Spinal cord (tissue), 10 donors: ENCODE data around the gene DPP6. TPM values are rescaled to one million over a fixed set of nuclear protein-coding genes. Genes with fewer than 3 reads are reported as not detected.

ENCODE experiments used
- DNase-seq, 6 donors: peaks; one replicate each; pipeline versions ENCODE4 v3.0.0 to v3.0.0-alpha.2; 2013 to 2015; ENCODE audit warnings: low spot score in 6 of 6, low read depth in 4 of 6
- H3K27ac ChIP-seq: one replicate; pipeline ENCODE4 v1.5.1; 2013; ENCODE audit warnings: low read depth, low read length, control low read depth
- H3K27me3 ChIP-seq: one replicate; pipeline ENCODE4 v1.6.1; 2013; ENCODE audit warnings: low read length; ENCODE audit not compliant: control insufficient read depth, insufficient read depth
- H3K36me3 ChIP-seq: one replicate; pipeline ENCODE4 v1.6.1; 2013; ENCODE audit warnings: low read length; ENCODE audit not compliant: control insufficient read depth, insufficient read depth
- H3K4me1 ChIP-seq: one replicate; pipeline ENCODE4 v1.6.1; 2013; ENCODE audit warnings: low read length; ENCODE audit not compliant: control insufficient read depth, insufficient read depth
- H3K4me3 ChIP-seq: one replicate; pipeline ENCODE4 v1.5.1; 2013; ENCODE audit warnings: low read depth, low read length, control low read depth
- H3K9me3 ChIP-seq: one replicate; pipeline ENCODE4 v1.6.1; 2013; ENCODE audit warnings: low read length; ENCODE audit not compliant: control insufficient read depth, insufficient read depth
- WGBS: methylation state at CpG from one replicate; pipeline ENCODE4 v1.1.5; 2013; ENCODE audit warnings: missing lambda C conversion rate; ENCODE audit not compliant: insufficient coverage; 5-methylcytosine and 5-hydroxymethylcytosine counted together
- polyA plus RNA-seq, 2 donors: library from polyadenylated mRNA; unstranded; fragments of 120-200 nt; gene quantifications; one replicate each; pipeline ENCODE4 v1.2.1, GENCODE V29; 2013; ENCODE audit not compliant: insufficient read length in 2 of 2
- total RNA-seq, 2 donors: library from RNA; depleted of rRNA in 1 of 2; stranded (reverse); fragments of 120-200 nt in 1 of 2; fragments of >200 nt in 1 of 2; gene quantifications; one replicate each; pipeline versions ENCODE4 v1.2.3 to v1.2.4, GENCODE V29; 2013 to 2014
- donor health status: healthy.

The DPP6 gene
- total and polyA plus RNA-seq, 4 donors: 36.3 to 104 (median 78.5) TPM

GRCh38 chr7:154426778-154427177 lies 374.6 kb downstream of the DPP6 start:
- no peak for DNase-seq
- H3K36me3 ChIP-seq: peaks cover 2% of the 10 kb centered on the region
- no peak overlapping the region for H3K4me3 ChIP-seq
- H3K27me3 ChIP-seq: no peaks in the 10 kb centered on the region
- no peak overlapping the region for H3K27ac ChIP-seq
- WGBS: no CpG with 5 or more reads among the region's 3 CpGs
- H3K4me1 ChIP-seq: peaks cover 27% of the 10 kb centered on the region
- no peaks in the 10 kb centered on the region for H3K9me3 ChIP-seq

- Histone ChIP-seq H3K9me3 (no peaks in the 10 kb centered on the region), H3K27ac (peak overlapping the region; percentile 15), H3K4me1 (peaks cover 27% of the 10 kb centered on the region), H3K27me3 (no peaks in the 10 kb centered on the region), H3K4me3 (no peak overlapping the region), H3K36me3 (peaks cover 2% of the 10 kb centered on the region)
- peak in 5 of 6 donors; percentile 40 to 89 (median 55) for DNase-seq
Measured at GRCh38 chr7:154427533-154427932, 375.3 kb downstream of the DPP6 start.

GRCh38 chr7:154429666-154430404 lies 377.6 kb downstream of the DPP6 start:
- Histone ChIP-seq H3K27ac (no peak overlapping the region), H3K27me3 (no peaks in the 10 kb centered on the region), H3K4me3 (no peak overlapping the region), H3K9me3 (no peaks in the 10 kb centered on the region), H3K36me3 (peaks cover 2% of the 10 kb centered on the region), H3K4me1 (peaks cover 20% of the 10 kb centered on the region)
- DNase-seq: no peak
- WGBS: 76% methylated on average over 12 of the region's 20 CpGs

- H3K9me3 ChIP-seq: no peaks in the 10 kb centered on the region
- WGBS: 72% methylated on average over 8 of the region's 9 CpGs
- H3K4me1 ChIP-seq: peaks cover 20% of the 10 kb centered on the region
- H3K27ac ChIP-seq: no peak overlapping the region
- H3K4me3 ChIP-seq: no peak overlapping the region
- H3K36me3 ChIP-seq: peaks cover 2% of the 10 kb centered on the region
- no peaks in the 10 kb centered on the region for H3K27me3 ChIP-seq
- DNase-seq: no peak
Measured at GRCh38 chr7:154430640-154431039, 378.4 kb downstream of the DPP6 start.

- Histone ChIP-seq H3K27me3 (no peaks in the 10 kb centered on the region), H3K36me3 (peaks cover 2% of the 10 kb centered on the region), H3K4me3 (no peak overlapping the region), H3K4me1 (peaks cover 19% of the 10 kb centered on the region), H3K27ac (no peak overlapping the region), H3K9me3 (no peaks in the 10 kb centered on the region)
- DNase-seq: no peak
- WGBS: 75% methylated on average over 7 of the region's 9 CpGs
Measured at GRCh38 chr7:154431045-154431444, 378.8 kb downstream of the DPP6 start.

- Histone ChIP-seq H3K9me3 (no peaks in the 10 kb centered on the region), H3K4me3 (no peak overlapping the region), H3K36me3 (peaks cover 2% of the 10 kb centered on the region), H3K27me3 (no peaks in the 10 kb centered on the region), H3K27ac (no peak overlapping the region), H3K4me1 (peaks cover 19% of the 10 kb centered on the region)
- WGBS: 67% methylated on average over 5 of the region's 11 CpGs
- no peak for DNase-seq
Measured at GRCh38 chr7:154433632-154434598, 381.7 kb downstream of the DPP6 start.

- H3K9me3 ChIP-seq: no peaks in the 10 kb centered on the region
- no peaks in the 10 kb centered on the region for H3K27me3 ChIP-seq
- WGBS: 100% methylated on average over 2 of the region's 4 CpGs
- no peak for DNase-seq
- H3K27ac ChIP-seq: no peak overlapping the region
- peaks cover 3% of the 10 kb centered on the region for H3K4me1 ChIP-seq
- peaks cover 2% of the 10 kb centered on the region for H3K36me3 ChIP-seq
- H3K4me3 ChIP-seq: no peak overlapping the region
Measured at GRCh38 chr7:154436560-154436959, 384.4 kb downstream of the DPP6 start.

- DNase-seq: peak in 1 of 6 donors; percentile 79
- H3K9me3 ChIP-seq: no peaks in the 10 kb centered on the region
- H3K36me3 ChIP-seq: no peaks in the 10 kb centered on the region
- H3K4me1 ChIP-seq: peaks cover 3% of the 10 kb centered on the region
- H3K27me3 ChIP-seq: no peaks in the 10 kb centered on the region
- whole genome bisulfite sequencing: no CpG with 5 or more reads among the region's 2 CpGs
- no peak overlapping the region for H3K27ac ChIP-seq
- no peak overlapping the region for H3K4me3 ChIP-seq
Measured at GRCh38 chr7:154437234-154437633, 385.0 kb downstream of the DPP6 start.

- H3K27me3 ChIP-seq: no peaks in the 10 kb centered on the region
- no peaks in the 10 kb centered on the region for H3K36me3 ChIP-seq
- H3K27ac ChIP-seq: no peak overlapping the region
- no peak overlapping the region for H3K4me3 ChIP-seq
- peaks cover 6% of the 10 kb centered on the region for H3K4me1 ChIP-seq
- 55% methylated on average over 3 of the region's 7 CpGs for WGBS
- peak in 2 of 6 donors; percentile 64 to 71 for DNase-seq
- no peaks in the 10 kb centered on the region for H3K9me3 ChIP-seq
Measured at GRCh38 chr7:154438571-154439367, 386.6 kb downstream of the DPP6 start.
